Measurements from ENCODE around the gene WEE1.
"Not testable (repeated sequence)": the region's sequence is repeated elsewhere in the genome, so short reads cannot be mapped to it uniquely, and the experiment has no call there.

The WEE1 gene

GRCh38 chr11:9623053-9623452, 49.6 kb downstream of the WEE1 start:
- not testable (repeated sequence) for DNase-seq (ENCODE audit: low spot score)

GRCh38 chr11:9624448-9624847, 51.0 kb downstream of the WEE1 start:
- DNase-seq (ENCODE audit: low spot score): no peak

- no peak for DNase-seq (ENCODE audit: low spot score)
These were observed 51.7 kb downstream of the WEE1 start for GRCh38 chr11:9625162-9625561.

- no peak for DNase-seq (ENCODE audit: low spot score)
These were observed 52.3 kb downstream of the WEE1 start for GRCh38 chr11:9625728-9626127.

- peak; percentile 73 for DNase-seq (ENCODE audit: low spot score)
These were observed 53.3 kb downstream of the WEE1 start for GRCh38 chr11:9626496-9627394.

- DNase-seq (ENCODE audit: low spot score): no peak
These were observed 55.6 kb downstream of the WEE1 start for GRCh38 chr11:9629064-9629463.

- DNase-seq (ENCODE audit: low spot score): no peak
These were observed 60.2 kb downstream of the WEE1 start for GRCh38 chr11:9633679-9634078.

- no peak for DNase-seq (ENCODE audit: low spot score)
These were observed 63.2 kb downstream of the WEE1 start for GRCh38 chr11:9636691-9637090.

- DNase-seq (ENCODE audit: low spot score): no peak
These were observed 65.6 kb downstream of the WEE1 start for GRCh38 chr11:9639099-9639498.

Data from iPS-NIHi11 (cell line).